GM18907 (cell line): Measurements from ENCODE around the gene JDP2.

Experiments
- ATAC-seq: cut with Tn5 transposase; IDR thresholded peaks from one replicate; pipeline ENCODE4 v1.9.1; 2021; ENCODE audit warnings: mild to moderate bottlenecking, moderate library complexity; ENCODE audit not compliant: unreplicated experiment

The JDP2 gene

GRCh38 chr14:75510547-75510946 lies 82.7 kb downstream of the JDP2 start:
- ATAC-seq: no peak

- no peak for ATAC-seq
Measured at GRCh38 chr14:75511201-75511600, 83.4 kb downstream of the JDP2 start.

GRCh38 chr14:75513911-75514672 lies 86.3 kb downstream of the JDP2 start:
- peak; percentile 43 for ATAC-seq

GRCh38 chr14:75514673-75515628 lies 87.1 kb downstream of the JDP2 start:
- peak; percentile 65 for ATAC-seq

- peak; percentile 52 for ATAC-seq
Measured at GRCh38 chr14:75515629-75515996, 87.8 kb downstream of the JDP2 start.

GRCh38 chr14:75518625-75519024 lies 90.8 kb downstream of the JDP2 start:
- ATAC-seq: no peak

GRCh38 chr14:75519394-75519793 lies 91.6 kb downstream of the JDP2 start:
- no peak for ATAC-seq

GRCh38 chr14:75519826-75520728 lies 92.3 kb downstream of the JDP2 start:
- no peak for ATAC-seq

GRCh38 chr14:75520852-75521251 lies 93.0 kb downstream of the JDP2 start:
- ATAC-seq: no peak

GRCh38 chr14:75521415-75522199 lies 93.8 kb downstream of the JDP2 start:
- peak; percentile 17 for ATAC-seq

GRCh38 chr14:75522224-75522982 lies 94.6 kb downstream of the JDP2 start, which contains the start of gene BATF:
Gene BATF (plus strand): TSS chr14:75522469. CDS start chr14:75522683, 214 bp downstream.
- peak; percentile 68 for ATAC-seq

- ATAC-seq: peak; percentile 1
Measured at GRCh38 chr14:75522983-75523318, 95.1 kb downstream of the JDP2 start.
